HG03575 (cell line): Measurements from ENCODE around the gene SLC17A6.

Experiments
- ATAC-seq: cut with Tn5 transposase; IDR thresholded peaks from one replicate; pipeline ENCODE4 v1.9.1; 2021; ENCODE audit not compliant: unreplicated experiment, insufficient number of reproducible peaks, low FRiP score; ENCODE audit errors: extremely low read depth

The SLC17A6 gene

DNA sequence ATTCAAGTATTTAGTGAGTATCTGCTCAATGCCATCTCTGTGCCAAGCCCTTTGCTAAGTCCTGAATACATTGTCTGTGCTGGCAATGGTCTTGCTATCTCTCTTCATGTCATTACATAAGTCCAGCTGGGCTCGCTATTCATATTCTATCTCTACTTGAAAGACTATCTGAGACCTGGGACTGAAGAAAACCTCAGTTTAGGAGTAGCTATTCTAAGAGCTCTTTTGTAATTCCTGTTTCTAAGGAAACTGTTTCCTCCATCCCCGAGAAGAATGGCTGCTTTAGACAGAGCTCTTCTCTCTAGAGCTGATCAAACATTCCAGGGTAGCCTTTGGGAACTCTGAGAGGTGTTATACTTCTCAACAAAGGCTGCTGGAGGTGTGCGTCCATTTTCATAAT is 33.0 kb downstream of the SLC17A6 start:
- ATAC-seq: no peak

DNA sequence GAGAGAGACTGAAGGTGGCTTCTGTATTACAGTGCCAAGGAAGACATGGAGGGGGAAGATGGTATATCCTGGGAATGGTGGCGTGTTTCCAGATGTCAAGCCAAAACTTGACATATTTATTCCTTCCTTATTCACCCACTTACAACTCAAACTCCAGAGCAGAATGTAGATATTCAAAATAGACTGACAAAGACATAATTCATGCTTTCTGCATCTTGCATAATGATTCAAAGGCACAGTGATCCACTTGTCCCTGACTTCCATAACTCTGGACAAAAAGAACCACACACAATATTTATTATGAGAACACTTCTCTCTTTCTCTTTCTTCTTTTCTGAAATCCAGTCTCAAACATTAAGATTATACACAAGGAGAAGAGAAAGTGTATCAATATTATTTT is 48.9 kb downstream of the SLC17A6 start:
- ATAC-seq: no peak

DNA sequence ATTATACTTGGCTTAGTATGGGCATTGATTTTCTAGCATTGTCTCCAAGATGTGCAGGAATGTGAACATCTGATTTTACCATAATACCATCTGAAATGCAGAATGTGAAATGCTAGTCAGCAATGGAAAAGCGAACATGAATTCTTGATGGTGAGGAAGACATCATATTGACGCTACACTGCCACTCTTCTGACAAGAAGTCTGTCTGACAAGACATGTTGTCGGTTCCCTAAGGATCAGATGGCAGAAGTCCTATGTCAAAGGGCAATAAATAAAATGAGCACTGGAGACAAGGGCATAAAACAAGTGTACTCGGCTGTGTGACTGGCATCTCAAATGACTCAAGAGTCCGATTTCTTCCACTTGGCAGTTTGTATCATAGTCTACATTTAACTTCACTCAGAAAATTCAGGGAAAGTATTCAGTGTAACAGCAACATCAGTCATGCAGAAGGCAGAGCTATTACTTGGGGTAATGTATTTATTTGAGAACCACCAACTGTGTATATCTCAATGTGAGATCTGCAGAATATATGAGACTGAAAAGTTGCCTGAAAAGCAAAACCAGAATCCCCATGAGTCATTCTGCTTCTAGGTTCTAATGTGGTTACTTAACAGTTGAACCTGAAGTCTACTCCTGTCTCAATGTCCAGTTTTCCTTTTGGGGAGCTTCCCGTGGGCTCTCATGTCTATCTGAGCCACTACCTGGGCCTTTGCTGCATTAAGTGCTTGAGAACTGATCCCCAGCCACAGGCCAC is 51.5 kb downstream of the SLC17A6 start:
- no peak for ATAC-seq

DNA sequence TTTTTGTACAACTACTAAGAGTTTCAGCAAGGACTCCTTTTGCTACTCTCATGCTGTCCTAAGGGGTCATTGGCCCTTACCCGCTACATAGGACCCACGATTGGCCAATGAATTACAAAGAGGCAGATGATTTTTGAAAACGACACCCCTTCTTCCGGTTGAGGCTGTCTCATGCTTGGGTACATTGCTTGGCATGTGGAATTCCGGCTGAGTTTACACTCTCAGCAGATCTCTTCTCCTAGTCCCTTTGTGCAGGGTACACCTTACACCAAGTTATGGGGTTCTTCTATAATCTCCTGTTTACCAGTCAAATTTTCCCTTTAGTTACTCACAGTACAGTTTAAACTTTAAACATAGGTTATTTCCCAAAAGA is 52.1 kb downstream of the SLC17A6 start:
- ATAC-seq: no peak

DNA sequence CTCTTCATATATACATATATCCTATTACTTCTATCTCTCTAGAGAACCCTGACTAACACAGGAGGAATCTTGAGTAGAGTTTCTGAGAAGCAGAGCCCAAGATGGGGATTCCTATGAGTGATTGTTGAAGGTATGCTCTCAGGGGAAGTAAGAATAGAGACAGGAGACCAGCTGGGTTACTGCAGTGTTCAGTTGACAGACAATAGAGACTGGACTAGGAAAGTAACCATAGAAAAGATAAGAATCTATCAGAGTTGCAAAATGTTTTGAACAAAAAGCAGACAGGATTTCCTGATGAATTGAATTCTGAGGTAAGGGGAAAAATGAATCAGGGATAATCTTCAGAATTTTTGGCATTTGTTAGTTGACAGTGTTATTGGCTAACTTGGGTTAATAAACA is 54.4 kb downstream of the SLC17A6 start:
- no peak for ATAC-seq

DNA sequence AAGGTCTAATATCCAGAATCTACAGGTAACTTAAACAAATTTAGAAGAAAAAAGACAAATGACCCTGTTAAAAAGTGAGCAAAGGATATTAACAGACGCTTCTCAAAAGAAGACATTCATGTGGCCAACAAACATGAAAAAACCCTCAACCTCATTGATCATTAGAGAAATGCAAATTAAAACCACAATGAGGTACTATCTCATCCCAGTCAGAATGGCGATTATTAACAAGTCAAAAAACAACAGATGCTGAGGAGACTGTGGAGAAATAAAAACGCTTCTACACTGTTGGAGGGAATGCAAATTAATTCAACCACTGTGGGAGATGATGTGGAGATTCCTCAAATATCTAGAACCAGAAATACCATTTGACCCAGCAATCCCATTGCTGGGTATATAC is 67.2 kb downstream of the SLC17A6 start:
- ATAC-seq: no peak

DNA sequence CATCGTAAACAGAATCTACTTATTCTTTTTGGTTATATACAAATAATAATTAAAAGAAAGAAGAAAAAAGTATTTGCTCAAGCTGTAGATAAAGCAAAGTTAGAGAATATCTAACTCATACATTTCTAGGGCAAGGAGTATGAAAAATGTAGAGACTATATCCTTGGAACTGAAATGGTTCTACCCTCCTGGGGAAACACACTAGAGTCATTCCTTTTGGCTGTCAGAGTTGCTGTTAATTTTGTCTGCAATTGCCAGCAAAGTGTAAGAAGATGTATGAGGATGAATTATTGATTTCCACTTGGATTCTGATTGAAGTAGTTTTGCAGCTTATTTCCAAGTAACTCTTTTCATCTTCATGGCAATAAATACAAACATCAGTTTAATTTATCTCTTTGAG is 69.1 kb downstream of the SLC17A6 start:
- ATAC-seq: no peak

DNA sequence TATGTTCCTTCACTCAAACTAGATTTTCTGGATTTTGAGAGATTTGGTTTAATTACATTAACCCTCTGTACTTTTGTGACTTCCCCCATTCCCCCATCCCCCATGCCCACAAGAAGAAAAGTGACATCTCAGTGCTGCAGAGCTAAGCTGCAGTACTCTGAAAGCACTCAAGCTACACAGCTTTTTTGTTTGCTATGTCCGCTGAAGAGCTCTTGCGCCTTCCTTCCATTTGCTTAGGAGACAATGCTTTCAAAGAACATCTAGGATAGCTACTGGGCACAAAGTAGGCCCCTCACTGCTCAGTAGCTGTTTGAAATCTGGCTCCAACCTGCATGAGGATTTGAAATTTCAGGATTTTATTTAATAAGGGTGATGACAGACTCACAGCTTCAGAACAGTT is 69.7 kb downstream of the SLC17A6 start:
- ATAC-seq: no peak

DNA sequence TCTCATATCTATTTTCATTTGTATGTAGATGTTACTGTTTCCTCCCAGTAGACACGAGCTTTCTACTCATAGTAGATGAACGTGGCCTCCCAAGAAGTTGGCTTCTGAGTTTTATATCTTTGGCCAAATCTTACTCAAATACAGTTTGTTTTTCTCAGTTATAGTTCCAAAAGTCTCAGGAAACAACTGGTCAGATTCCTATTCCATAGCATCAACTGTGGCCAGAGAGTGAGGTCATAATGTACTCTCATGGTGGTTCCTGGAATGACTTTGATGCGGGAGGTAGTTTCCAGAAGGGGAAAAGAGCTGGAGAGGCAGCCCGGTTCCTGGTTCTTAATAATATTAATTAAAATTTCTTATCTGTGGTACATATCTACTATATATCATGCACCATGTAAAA is 77.3 kb downstream of the SLC17A6 start:
- ATAC-seq: no peak

DNA sequence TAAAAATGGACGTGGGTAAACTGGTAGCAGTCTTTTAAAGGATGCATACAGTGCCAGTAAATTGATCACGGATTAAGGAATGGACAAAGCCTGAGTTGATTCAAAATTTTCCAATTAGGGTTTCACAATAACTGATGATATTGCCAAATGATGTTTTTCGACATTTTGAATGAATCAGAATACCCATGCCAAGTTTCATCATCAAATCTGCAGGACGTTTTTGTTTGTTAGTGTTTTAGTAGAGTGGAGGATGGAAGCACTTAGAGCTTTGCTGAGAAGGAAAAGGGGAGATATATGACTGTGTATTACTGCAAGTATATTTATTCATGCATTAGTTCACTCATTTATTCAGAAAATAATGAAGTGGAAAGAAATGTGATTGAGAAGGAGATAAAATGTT is 78.3 kb downstream of the SLC17A6 start:
- ATAC-seq: no peak

DNA sequence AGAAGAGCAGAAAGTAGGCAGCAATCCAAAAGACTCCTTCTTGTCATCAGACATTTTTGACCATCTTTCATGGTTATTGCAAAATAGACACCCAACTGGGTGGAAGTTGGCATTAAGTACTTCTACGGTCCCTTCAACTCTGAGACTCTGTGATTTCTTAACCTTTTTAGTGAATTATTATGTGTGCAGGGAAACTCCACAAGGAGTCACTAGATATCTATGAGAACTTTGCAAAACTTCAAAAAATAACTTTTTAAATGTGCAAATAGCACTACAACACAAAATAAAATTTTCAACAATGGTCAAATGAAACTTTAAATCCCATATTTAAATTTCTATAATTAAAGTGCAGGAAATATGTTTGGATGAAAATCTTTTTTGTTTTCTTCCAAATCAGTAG is 88.7 kb downstream of the SLC17A6 start:
- no peak for ATAC-seq
